Measurements from ENCODE around the gene LARGE1.

DNA sequence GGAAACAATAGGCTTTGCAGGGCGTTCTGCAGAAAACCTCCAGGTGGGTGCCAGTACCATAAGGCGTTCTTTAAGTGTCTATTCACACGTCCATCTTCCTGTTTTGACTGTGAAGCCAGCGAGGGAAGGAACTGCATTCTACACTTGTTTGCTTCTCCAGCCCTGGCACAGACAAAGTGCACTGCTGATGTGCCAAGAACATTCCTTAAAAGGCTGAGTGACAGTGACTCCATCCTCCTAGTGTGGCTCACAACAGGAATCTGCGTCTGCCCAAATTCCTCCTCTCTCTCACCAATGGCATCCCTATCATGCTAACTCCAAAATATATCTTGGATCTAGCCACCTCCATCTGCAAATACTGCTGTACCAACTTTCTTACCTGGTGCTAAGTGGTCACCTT is 454.7 kb downstream of the LARGE1 start:
- TF ChIP-seq, protein P1, sequence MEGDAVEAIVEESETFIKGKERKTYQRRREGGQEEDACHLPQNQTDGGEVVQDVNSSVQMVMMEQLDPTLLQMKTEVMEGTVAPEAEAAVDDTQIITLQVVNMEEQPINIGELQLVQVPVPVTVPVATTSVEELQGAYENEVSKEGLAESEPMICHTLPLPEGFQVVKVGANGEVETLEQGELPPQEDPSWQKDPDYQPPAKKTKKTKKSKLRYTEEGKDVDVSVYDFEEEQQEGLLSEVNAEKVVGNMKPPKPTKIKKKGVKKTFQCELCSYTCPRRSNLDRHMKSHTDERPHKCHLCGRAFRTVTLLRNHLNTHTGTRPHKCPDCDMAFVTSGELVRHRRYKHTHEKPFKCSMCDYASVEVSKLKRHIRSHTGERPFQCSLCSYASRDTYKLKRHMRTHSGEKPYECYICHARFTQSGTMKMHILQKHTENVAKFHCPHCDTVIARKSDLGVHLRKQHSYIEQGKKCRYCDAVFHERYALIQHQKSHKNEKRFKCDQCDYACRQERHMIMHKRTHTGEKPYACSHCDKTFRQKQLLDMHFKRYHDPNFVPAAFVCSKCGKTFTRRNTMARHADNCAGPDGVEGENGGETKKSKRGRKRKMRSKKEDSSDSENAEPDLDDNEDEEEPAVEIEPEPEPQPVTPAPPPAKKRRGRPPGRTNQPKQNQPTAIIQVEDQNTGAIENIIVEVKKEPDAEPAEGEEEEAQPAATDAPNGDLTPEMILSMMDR (IDR thresholded peaks at IDR 0.05; ENCODE audit: low read depth, low read length) = no peak
- no peak for TF ChIP-seq POLR2A (IDR thresholded peaks at IDR 0.05; ENCODE audit: extremely low read depth, insufficient read length)
- TF ChIP-seq, protein P2, sequence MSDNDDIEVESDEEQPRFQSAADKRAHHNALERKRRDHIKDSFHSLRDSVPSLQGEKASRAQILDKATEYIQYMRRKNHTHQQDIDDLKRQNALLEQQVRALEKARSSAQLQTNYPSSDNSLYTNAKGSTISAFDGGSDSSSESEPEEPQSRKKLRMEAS (IDR thresholded peaks at IDR 0.05; ENCODE audit: low read depth, low read length) = no peak

Measured in NB4 (cell line).